ENCODE measurements around the gene BLM.
"Not testable (repeated sequence)": the region's sequence is repeated elsewhere in the genome, so short reads cannot be mapped to it uniquely, and the experiment has no call there.

BLM gene

DNA sequence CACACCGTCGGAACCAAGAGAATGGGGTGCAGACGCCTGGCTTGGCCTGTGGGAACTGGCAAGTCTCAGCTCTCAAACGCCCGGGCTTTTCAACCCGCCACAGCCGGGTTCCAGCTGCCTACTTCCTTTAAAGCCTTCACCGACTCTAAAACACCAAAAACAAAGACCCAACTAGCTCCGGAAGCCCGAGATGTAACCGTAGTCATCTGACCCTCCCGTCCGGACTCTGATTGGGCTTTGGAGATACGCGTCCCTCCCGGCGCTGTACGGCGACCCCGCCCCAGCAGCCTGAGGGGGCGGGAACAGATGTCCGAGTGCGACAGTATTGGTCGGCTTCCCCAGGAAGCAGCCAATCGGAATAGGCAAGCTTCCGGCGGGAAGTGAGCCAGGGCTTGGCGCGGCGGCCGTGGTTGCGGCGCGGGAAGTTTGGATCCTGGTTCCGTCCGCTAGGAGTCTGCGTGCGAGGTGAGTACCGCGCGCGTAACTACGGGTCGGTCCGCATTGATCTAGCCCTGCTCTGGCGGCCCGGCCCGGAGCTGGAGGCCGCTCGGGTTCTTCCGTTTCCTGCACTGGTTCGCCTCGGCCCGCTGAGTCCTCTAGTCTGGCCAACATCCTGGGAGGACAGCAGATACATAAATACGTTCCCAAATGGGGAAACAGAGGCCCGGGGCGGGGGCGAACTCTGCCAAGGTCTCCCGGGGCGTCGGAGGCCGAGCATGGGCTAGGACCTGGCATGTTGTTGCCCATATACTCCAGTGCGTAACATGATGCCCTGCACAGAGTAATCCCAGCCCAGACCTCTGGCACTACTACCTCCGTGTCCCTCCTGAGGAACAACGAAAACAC lies at the start of gene BLM:
BLM (plus strand) TSS at position 371 of the 846 bp plus-strand sequence. CDS start 30,047 bp downstream, outside the sequence.
- peak; percentile 99 for DNase-seq

DNA sequence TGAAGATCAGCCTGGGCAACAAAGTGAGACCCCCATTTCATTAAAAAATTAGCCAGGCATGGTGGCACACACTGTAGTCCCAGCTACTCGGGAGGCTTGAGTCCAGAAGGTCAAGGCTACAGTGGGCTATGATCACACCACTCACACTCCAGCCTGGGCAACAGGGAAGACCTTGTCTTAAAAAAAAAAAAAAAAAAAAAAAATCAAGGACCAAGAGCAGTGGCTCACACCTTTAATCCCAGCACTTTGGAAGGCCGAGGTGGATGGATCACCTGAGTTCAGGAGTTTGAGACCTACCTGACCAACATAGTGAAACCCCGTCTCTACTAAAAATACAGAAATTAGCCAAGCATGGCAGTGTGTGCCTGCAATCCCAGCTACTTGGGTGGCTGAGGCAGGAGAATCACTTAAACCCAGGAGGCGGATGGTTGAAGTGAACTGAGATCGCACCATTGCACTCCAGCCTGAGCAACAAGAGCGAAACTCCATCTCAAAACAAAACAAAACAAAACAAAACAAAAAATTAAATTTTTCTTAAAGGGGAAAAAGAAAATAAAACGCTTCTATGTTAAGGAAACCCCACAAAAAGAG lies 49.3 kb upstream of the BLM start:
- DNase-seq: not testable (repeated sequence)

DNA sequence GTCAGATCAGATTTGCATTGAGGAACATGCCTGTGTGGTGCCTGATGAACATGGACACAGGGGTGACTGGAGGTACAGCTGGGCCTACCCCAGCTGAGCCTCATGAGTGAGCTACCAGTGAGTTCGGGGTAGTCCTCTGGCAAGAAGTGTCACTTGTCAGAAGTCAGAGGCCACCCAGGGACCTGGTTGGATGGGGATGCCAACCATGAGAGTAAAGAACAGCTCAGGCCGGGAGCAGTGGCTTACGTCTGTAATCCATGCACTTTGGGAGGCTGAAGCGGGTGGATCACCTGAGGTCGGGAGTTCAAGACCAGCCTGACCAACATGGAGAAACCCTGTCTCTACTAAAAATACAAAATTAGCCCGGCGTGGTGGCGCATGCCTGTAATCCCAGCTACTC lies 46.5 kb upstream of the BLM start:
- not testable (repeated sequence) for DNase-seq

DNA sequence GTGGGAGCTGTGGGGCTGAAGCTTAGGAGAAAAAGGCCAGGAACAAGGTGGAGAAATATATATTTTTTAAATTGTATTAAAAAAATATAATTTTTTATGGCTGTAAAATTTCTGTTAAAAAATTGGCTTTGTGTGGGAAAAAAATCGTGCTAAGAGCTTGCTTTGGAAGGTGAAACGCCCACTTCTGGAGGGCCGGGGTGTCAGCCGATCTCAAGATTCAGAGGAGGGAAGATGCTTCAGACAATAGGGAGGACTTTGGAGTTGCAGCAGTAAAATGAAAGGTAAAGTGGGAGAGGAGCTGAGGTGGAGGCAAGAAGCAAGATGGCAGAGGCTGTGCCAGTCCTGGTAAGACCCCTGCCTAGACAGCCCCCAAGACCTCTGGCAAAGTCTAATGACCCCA lies 45.9 kb upstream of the BLM start:
- no peak for DNase-seq

DNA sequence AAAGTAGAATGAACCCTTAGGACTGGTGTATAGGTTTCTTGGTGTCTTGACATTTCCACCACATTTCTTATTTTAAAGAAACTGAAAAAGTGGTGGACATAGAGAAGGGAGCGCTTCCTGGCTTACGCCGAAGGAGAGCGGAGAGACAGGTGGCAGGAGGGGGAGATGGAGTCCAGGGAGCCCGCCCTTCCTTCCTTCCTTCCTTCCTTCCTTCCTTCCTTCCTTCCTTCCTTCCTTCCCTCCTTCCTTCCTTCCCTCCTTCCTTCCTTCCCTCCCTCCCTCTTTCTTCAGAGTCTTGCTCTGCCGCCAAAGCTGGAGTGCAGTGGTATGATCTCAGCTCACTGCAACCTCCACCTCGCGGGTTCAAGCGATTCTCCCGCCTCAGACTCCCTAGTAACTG lies 43.8 kb upstream of the BLM start:
- DNase-seq: not testable (repeated sequence)

DNA sequence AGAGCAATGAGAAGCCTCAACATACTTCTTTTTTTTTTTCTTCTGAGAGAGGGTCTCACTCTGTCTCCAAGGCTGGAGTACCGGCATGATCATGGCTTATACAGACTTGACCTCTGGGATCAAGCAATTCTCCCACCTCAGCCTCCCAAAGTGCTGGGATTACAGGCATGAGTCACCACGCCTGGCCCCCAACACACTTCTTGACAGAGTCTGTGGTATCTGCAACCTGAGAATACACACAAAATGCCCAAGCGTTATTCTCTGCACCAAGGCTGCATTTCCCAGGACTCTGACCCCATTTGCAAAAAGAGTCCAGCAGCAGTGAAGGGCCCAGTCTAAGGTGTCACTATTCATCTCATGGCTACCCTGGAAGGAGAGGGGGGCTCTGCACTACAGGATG lies 42.7 kb upstream of the BLM start:
- no peak for DNase-seq

DNA sequence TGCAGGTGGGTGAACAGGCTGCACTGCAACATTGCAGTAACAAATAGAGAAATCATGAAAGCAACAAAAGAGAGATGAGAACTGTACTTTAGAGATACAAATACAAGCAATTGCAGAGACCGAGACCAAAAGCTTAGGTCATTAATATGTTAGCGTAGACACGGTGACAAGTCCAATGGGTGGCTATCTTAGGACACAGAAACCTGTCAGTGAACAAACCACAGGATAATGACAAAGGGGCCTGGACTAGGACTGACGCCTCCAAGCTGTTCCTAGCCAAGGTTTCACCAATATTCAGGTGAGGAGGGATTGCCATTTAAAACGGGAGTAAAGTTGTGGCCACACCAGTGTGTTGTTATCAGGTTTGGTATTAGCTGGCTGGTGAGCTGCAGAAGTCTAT lies 41.7 kb upstream of the BLM start:
- no peak for DNase-seq

DNA sequence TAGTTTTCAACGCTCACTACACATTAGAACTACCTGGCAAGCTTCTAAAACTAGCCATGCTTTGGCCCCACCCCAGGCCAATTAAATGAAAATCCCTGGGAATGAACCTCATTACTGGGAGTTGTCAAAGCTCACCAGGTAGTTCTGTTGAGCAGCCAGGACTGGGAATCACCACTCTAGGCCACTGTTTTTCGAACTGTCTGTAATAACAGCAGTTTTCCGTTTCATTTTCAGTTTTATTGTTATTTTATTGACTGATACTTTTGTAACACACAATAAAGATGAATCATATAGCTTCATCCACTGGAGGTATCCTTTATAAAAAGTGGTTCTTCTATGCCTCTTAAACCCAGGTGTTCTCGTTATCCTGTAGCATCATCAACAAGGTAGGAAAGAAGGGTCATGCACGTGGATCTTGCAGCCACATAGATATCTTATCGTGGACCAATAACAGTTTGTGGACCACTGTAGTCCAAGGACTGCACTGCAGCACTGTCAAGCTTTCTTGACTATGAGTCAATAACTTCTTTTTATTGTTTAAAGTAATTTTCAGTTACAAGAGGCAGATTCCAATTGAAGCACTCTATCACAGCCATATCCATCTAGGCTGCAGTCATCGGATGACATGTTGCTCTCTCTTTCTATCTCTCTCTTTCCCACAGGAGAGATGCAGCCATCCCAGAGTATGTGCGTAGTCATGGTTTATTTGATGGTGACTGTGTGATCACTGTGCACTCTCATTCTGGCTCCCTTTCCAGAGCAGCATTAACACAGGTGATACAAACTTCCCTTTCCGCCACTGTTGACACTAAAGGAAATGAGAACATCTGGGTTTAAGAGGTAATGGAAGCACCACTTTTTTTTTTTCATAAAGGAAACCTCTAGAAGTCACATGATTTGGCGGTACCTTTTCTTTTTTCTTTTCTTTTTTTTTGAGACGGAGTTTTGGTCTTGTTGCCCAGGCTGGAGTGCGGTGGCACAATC lies 39.0 kb upstream of the BLM start:
- peak; percentile 55 for DNase-seq

DNA sequence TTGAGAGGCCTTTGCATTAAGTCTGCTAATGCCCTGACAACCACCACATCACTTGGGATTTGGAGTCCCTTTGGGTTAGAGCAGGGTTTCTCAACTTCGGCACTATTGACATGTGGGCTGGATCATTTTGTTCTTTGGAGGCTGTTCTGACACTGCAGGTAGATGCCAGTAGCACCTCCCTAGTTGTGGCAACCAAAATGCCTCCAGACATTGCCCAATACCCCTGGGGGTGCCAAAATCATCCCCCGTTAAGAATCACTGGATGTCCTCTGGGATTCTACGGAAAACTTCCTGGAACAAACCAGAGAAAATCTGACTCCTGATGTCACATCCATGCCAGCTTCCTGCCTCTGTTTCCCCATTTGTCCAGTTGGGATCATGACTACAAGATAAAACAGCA lies 37.2 kb upstream of the BLM start:
- DNase-seq: no peak

DNA sequence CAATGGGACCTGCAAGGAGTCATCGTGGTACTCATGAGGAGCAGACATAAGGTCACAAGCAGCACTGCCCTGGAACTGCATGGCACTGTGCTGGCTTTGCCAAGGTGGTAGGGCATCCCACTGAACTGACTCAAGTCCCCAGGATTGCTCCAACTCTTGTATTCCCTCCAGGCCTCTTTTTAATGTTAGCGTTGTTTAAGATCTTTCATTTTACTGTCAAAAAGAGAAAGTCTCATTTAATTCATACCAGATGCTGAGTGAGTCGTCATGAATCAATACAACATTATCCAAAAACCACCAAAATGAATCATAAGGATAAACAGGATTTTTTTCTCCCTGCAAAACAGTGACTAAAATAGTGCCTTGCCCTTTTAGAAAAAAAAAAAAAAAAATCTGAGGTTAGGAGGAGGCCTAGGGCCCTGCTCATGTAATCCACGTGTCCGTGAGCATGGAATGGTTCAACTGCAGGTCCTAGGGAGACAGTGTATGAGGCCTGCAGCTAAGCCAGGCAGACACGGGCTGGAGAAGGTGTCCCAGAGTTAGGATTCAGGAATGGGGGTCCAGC lies 36.7 kb upstream of the BLM start:
- DNase-seq: peak; percentile 43

DNA sequence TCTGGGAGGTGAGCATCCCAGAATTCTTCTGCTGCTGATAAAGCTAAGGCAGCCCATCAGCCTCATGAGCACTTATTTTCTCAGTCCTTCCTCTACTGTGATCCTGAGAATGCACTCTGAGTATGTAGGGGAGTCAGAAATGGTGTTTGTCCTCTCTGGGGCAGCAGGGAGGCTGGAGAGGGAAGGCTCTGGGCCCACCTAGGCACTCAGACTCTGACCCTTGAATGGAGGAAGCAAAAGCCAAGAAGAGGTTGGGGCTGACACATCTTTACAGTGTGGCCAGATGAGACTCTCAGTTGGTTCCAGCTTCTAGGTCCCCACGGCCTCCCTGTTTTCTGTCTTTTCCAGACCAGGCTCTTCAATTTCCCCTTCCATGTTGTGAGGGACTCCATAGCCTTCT lies 36.1 kb upstream of the BLM start:
- no peak for DNase-seq

DNA sequence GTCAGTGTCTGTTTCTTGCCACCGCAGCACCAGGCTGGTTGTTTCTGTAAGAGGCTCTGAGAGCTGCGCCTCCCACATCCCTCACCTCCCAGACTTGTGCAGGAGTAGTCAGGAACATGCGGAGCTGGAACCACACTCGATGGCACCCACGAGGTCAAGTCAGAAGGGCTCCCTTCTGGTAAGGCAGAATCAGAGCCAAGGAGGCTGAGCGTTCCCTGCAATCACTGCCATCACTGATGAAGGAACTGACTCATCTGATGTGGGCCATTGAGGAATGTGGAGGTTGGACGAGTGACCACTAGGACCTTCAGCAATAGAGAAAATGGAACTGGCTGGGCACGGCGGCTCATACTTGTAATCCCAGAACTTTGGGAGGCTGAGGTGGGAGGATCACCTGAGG lies 35.7 kb upstream of the BLM start:
- no peak for DNase-seq

DNA sequence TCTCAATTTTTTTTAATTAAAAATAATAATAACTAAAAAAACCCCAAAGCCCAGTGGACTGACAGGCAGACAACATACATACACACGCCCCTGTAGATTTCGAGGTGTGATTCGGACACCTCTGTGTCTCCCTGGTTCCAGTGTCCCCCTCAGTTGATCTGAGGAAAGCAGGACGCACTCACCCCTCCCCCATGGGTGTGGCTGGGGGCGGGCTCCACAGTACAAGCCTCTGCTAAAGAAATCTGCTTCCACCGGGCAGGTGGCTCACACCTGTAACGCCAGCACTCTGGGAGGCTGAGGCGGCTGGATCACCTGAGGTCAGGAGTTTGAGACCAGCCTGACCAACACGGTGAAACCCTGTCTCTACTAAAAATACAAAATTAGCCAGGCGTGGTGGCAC lies 33.8 kb upstream of the BLM start:
- DNase-seq: no peak

DNA sequence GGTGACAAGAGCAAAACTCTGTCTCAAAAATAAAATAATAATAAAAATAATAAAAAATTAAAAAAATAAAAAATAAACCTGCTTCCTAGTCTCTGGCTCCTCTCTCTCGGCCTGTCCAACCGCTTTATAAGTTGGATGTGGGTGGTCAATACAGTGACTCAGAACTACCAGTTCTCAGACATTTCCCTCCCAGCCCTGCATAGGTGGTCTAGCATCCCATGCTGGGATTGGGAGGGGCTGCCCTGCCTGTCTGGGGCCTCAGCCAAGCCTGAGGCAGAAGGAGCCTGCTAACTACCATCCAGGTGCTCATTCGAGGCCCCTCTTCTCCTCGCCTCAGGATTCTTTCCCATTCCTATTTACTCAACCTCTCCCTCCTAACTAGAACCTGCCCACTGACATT lies 33.3 kb upstream of the BLM start:
- no peak for DNase-seq

DNA sequence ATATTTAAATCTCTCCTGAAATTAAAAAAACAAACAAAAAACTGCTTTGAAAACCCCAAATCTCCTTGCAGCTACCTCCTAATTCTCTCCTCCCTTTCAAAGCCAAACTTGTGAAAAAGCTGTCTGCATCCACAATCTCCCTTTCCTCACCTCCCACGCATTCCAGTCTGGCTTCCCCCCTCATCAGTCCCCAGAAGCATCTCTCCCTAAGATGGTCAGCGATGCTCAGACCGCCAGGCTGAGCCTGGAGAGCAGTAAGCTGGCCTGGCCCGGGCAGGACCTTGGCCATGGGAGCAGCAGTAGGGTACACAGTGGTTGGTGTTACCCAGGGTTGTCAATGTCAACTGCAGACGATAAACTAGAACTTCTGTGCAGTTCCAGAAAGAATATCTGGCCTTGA lies 32.9 kb upstream of the BLM start:
- no peak for DNase-seq

DNA sequence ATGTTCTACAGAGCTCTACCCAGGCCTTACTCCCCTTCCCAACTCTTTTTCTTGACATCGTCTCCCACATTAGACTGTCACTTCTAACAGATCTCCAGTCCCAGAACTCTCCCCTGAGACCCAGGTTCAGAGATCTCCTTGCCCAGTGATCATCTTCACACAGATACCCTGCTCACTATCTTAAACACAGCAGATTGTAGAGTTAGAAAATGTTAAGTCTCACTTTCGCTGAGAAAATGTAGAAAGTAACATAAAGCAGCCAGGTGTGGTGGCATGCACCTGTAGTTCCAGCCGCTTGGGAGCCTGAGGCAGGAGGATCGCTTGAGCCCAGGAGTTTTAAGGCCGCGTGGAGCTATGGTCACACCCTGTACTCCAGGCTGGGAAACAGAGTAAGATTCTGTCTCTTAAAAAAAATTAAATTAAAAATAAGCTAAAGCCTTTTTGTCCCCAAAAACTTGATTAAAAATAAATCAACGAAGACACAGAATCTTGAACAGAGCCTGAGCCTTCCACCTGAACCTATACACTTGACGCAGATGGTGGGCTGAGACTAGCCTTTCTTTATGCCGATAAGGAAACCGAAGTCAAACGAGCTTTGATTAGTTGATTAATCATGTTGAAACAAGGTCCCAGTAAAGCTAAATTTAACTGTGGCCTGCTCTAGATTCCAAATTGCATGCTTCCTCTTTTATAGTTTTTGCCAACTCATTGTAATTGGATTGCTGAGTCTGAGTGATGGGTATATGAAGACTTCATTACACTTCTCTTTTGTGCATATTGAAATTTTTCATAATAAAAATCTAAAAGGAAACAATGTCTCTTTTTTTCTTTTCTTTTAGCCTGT lies 31.3 kb upstream of the BLM start:
- DNase-seq: peak; percentile 29

DNA sequence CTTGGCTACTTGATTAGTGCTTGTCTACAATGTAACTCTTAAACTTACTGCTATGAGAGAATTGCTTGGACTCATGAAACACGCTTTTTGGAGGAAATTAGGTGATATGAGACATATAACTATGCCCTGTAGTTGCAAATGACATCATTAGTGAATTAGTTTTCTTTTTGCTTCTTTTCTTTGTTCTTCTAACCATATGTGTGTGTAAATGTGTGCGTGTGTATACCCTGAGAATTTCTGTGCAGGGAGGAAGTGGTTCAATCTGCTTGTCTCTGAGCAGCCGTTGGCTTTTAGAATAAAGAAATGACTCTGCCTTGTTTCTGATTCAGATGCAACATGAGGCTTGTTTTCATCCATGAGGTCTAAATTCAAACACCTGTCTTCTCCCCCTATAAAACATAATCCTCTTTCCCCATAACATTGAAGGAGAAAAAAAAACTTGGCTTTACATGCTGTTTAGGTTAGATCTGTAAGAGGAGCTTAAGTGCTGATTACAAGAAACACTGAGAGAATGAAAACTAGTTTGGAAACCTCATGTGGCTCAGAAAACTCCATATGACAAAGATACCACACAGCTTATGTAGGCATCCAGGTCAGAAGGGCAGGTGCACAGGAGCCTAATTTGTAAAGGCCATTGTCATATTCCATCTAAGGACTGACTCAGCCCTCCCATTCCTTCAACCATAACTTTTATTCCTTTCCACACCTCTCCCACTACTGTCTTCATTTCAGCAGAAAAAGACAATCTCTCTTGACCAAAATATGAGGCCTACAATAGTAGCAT lies 30.5 kb upstream of the BLM start:
- DNase-seq: peak; percentile 93

DNA sequence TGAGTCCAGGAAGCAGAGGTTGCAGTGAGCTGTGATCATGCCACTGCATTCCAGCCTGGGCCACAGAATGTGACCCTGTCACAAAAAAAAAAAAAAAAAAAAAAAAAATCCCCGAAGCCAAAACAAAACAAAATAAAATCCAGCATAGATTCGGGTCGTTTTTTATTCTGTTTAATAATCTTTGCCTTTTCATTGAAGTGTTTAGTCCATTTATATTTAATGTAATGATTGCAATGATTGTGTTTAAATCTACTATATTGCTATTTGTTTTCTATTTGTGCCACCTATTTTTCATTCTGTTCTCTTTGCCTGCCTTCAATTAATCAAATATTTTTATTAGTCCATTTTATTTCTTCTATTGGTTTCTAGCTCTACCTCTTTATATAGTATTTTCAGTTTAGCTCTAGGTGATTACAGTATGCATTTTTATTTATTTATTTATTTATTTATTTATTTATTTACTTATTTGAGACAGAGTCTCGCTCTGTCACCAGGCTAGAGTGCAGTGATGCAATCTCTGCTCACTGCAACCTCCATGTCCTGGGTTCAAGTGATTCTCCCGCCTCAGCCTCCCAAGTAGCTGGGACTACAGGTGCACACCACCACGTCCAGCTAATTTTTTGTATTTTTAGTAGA lies 27.7 kb upstream of the BLM start:
- DNase-seq: not testable (repeated sequence)

DNA sequence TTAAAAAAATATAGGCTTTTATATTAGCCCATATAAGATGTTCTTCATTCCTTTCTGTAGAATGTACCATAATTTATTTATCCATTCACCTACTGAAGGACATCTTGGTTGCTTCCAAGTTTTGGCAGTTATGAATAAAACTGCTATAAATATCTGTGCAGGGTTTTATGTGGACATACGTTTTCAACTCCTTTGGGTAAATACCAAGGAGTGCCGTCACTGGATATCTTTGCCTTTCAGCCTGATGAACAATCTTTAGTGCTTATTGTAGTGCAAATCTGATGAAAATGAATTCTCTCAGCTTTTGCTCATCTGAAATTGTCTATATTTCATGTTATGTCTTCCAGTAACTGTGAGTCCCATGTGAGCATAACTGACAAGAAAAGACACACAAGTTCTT lies 26.6 kb upstream of the BLM start:
- DNase-seq: no peak

DNA sequence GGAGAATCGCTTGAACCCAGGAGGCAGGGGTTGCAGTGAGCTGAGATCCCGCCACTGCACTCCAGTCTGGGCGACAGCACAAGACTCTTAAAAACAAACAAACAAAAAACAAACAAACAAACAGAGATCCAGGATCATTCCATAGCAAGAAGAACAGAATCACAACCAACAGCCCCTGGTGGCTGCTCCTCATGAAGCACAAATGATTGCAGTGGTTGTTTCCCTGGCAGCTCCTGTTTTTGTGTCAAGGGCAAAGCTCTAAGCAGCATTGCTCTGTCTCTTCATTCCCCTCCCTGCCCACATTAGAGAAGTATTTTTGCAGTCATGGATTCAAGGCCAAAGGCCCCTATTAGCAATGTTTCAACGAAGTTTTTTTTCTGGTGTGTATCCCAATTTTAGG lies 25.8 kb upstream of the BLM start:
- DNase-seq: no peak

Data from activated CD4-positive, alpha-beta T cell treated with anti-CD3 and anti-CD28 coated beads, Interleukin-10, Interleukin-2, amounts not matched to agents 100 ng/mL and 50 ng/mL, durations not matched to agents 16 hours and 8 hours (primary cell).